WTC11 (cell line): ENCODE results near the gene BTBD9. TPM values are rescaled to one million over a fixed set of nuclear protein-coding genes. Genes with fewer than 3 reads are reported as not detected.

Experiments used
- ATAC-seq: fragments of 200-7000 bp; cut with Tn5 transposase; 2 replicates; pipeline ENCODE4 v1.10.0; 2021; ENCODE audit warnings: mild to moderate bottlenecking, moderate library complexity
- CTCF ChIA-PET: fragments of 300-600 bp; sonication (Branson Sonifier 250); formaldehyde crosslinking; loops from one replicate; lab custom pipeline; 2021; ENCODE audit warnings: antibody characterized with exemption; lab: Charles Lee
- POLR2A ChIA-PET: fragments of 350-600 bp; sonication (Branson Sonifier 250); formaldehyde crosslinking; loops from one replicate; lab custom pipeline; 2021; ENCODE audit warnings: antibody characterized with exemption; lab: Charles Lee
- DNase-seq: peaks from one replicate; pipeline ENCODE4 v3.0.0; 2021; ENCODE audit warnings: low spot score
- H3K27ac Mint-ChIP-seq: 2 replicates; pipeline ENCODE4 v1.8.0; 2021; ENCODE audit warnings: mixed read lengths
- H3K27me3 Mint-ChIP-seq: 2 replicates; pipeline ENCODE4 v1.8.0; 2021; ENCODE audit warnings: low read depth, mild to moderate bottlenecking, moderate library complexity, mixed read lengths
- H3K36me3 Mint-ChIP-seq: 2 replicates; pipeline ENCODE4 v1.8.0; 2021; ENCODE audit warnings: mixed read lengths
- H3K4me1 Mint-ChIP-seq: 2 replicates; pipeline ENCODE4 v1.8.0; 2022; ENCODE audit warnings: mixed read lengths
- H3K4me3 Mint-ChIP-seq: 2 replicates; pipeline ENCODE4 v1.8.0; 2021; ENCODE audit warnings: mild to moderate bottlenecking, moderate library complexity, mixed read lengths
- H3K9me3 Mint-ChIP-seq: 2 replicates; pipeline ENCODE4 v1.8.0; 2021; ENCODE audit warnings: mixed read lengths
- ATF1 ChIP-seq: sonication (generic); formaldehyde crosslinking; IDR thresholded peaks from 2 replicates; pipeline ENCODE4 v1.8.1; 2023; ENCODE audit warnings: mild to moderate bottlenecking, moderate library complexity, missing genetic modification reagents
- CREB1 ChIP-seq: sonication (generic); formaldehyde crosslinking; IDR thresholded peaks from 2 replicates; pipeline ENCODE4 v1.8.0; 2023; ENCODE audit warnings: mild to moderate bottlenecking, missing genetic modification reagents
- GRHL2 ChIP-seq: fragments of 250-450 bp; sonication (Bioruptor Pico); IDR thresholded peaks from 2 replicates; pipeline ENCODE4 v1.8.0; 2022; ENCODE audit warnings: mild to moderate bottlenecking, moderate library complexity; ENCODE audit not compliant: insufficient replicate concordance, severe bottlenecking
- GTF2I ChIP-seq: fragments of 250-450 bp; sonication (Bioruptor Pico); conservative IDR thresholded peaks from 2 replicates; pipeline ENCODE4 v1.4.0; 2021; ENCODE audit warnings: mild to moderate bottlenecking
- IRF2 ChIP-seq: sonication (generic); formaldehyde crosslinking; IDR thresholded peaks from 2 replicates; pipeline ENCODE4 v1.8.0; 2022; ENCODE audit warnings: low read depth, missing genetic modification reagents, borderline replicate concordance
- JUN ChIP-seq: sonication (generic); formaldehyde crosslinking; IDR thresholded peaks from 2 replicates; pipeline ENCODE4 v1.8.0; 2023; ENCODE audit warnings: mild to moderate bottlenecking, missing genetic modification reagents
- MXD4 ChIP-seq: fragments of 250-450 bp; sonication (Bioruptor Pico); IDR thresholded peaks from 2 replicates; pipeline ENCODE4 v1.8.0; 2021; ENCODE audit warnings: mild to moderate bottlenecking, moderate library complexity, borderline replicate concordance
- MYBL2 ChIP-seq: sonication (generic); formaldehyde crosslinking; IDR thresholded peaks from 2 replicates; pipeline ENCODE4 v1.8.1; 2023; ENCODE audit warnings: mild to moderate bottlenecking, moderate library complexity, missing genetic modification reagents
- NFYB ChIP-seq: sonication (generic); formaldehyde crosslinking; conservative IDR thresholded peaks from 2 replicates; pipeline ENCODE4 v1.8.0; 2022; ENCODE audit warnings: low read depth, missing genetic modification reagents
- NR1H2 ChIP-seq: sonication (generic); formaldehyde crosslinking; IDR thresholded peaks from 2 replicates; pipeline ENCODE4 v1.9.0; 2021; ENCODE audit warnings: mild to moderate bottlenecking, moderate library complexity, missing genetic modification reagents
- OVOL2 ChIP-seq: fragments of 250-450 bp; sonication (Bioruptor Pico); IDR thresholded peaks from 2 replicates; pipeline ENCODE4 v1.9.0; 2021; ENCODE audit warnings: mild to moderate bottlenecking, borderline replicate concordance
- ZBTB21 ChIP-seq: sonication (generic); formaldehyde crosslinking; IDR thresholded peaks from 2 replicates; pipeline ENCODE4 v1.8.1; 2023; ENCODE audit warnings: mild to moderate bottlenecking, missing genetic modification reagents, borderline replicate concordance
- ZNF219 ChIP-seq: sonication (generic); formaldehyde crosslinking; IDR thresholded peaks from 2 replicates; pipeline ENCODE4 v1.8.0; 2023; ENCODE audit warnings: missing genetic modification reagents, mild to moderate bottlenecking, borderline replicate concordance
- ZNF263 ChIP-seq: sonication (generic); formaldehyde crosslinking; IDR thresholded peaks from 2 replicates; pipeline ENCODE4 v1.8.1; 2022; ENCODE audit warnings: low read depth, mild to moderate bottlenecking, moderate library complexity, missing genetic modification reagents
- ZNF317 ChIP-seq: sonication (generic); formaldehyde crosslinking; IDR thresholded peaks from 2 replicates; pipeline ENCODE4 v1.8.1; 2023; ENCODE audit warnings: low read depth, mild to moderate bottlenecking, moderate library complexity, missing genetic modification reagents, borderline replicate concordance
- ZNF671 ChIP-seq: fragments of 250-450 bp; sonication (Bioruptor Pico); IDR thresholded peaks from 2 replicates; pipeline ENCODE4 v1.8.0; 2021; ENCODE audit warnings: mild to moderate bottlenecking
- total RNA-seq: library from RNA; stranded (reverse); gene quantifications from 3 replicates; pipeline ENCODE4 v1.2.3, GENCODE V29; 2021
- TF ChIP-seq, protein P1 (sequence below): fragments of 250-450 bp; sonication (Bioruptor Pico); IDR thresholded peaks from 2 replicates; pipeline ENCODE4 v1.9.0; 2021; ENCODE audit warnings: mild to moderate bottlenecking
- TF ChIP-seq, protein P2 (sequence below): fragments of 200-600 bp; IDR thresholded peaks from 2 replicates; pipeline ENCODE4 v1.8.0; 2022; ENCODE audit warnings: antibody characterized with exemption
- TF ChIP-seq, protein P3 (sequence below): sonication (generic); formaldehyde crosslinking; IDR thresholded peaks from 2 replicates; pipeline ENCODE4 v1.8.0; 2022; ENCODE audit warnings: mild to moderate bottlenecking, missing genetic modification reagents
- TF ChIP-seq, protein P4 (sequence below): sonication (generic); formaldehyde crosslinking; IDR thresholded peaks from 2 replicates; pipeline ENCODE4 v1.8.0; 2022; ENCODE audit warnings: missing genetic modification reagents
- TF ChIP-seq, protein P5 (sequence below): fragments of 250-450 bp; sonication (Bioruptor Pico); conservative IDR thresholded peaks from 2 replicates; pipeline ENCODE4 v1.9.0; 2021; ENCODE audit warnings: mild to moderate bottlenecking
- TF ChIP-seq, protein P6 (sequence below): sonication (generic); formaldehyde crosslinking; IDR thresholded peaks from 2 replicates; pipeline ENCODE4 v1.8.1; 2023; ENCODE audit warnings: mild to moderate bottlenecking, missing genetic modification reagents
- TF ChIP-seq, protein P7 (sequence below): fragments of 250-450 bp; sonication (Bioruptor Pico); IDR thresholded peaks from 2 replicates; pipeline ENCODE4 v1.9.0; 2021; ENCODE audit warnings: mild to moderate bottlenecking

The BTBD9 gene
- total RNA-seq, 1 experiment from 2014 or later, result 4.2 TPM

DNA sequence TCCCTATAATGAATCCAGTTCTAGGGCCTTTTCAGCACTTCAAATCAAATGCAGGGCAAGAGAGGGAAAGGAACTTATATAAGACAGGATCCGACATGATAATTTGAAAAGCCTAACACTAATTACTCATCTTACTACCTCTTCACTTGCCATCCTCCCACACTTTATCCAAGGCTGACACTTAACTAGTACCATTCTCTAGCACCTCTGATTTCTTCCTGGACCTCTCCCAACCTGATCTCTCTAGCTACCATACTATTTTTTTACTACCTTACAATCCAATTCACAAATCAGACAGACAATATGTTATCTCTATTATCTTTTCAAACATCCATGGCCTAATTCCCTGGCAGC, 50.4 kb downstream of the BTBD9 start:
- H3K27ac Mint-ChIP-seq, result no peak overlapping the region
- no peak overlapping the region for H3K4me3 Mint-ChIP-seq
- CTCF ChIA-PET, result no interaction called here
- DNase-seq (no peak), ATAC-seq (no peak)
- no peaks in the 10 kb centered on the region for H3K36me3 Mint-ChIP-seq
- H3K27me3 Mint-ChIP-seq, result no peaks in the 10 kb centered on the region
- H3K9me3 Mint-ChIP-seq, result no peaks in the 10 kb centered on the region
- POLR2A ChIA-PET, result no interaction called here
- no peak for TF ChIP-seq ZNF219
- no peak for TF ChIP-seq JUN (CRISPR knock-in tag)
- TF ChIP-seq NR1H2 (CRISPR knock-in tag), result no peak
- no peak for TF ChIP-seq ATF1
- TF ChIP-seq ZNF263, result no peak
- TF ChIP-seq, protein P1, sequence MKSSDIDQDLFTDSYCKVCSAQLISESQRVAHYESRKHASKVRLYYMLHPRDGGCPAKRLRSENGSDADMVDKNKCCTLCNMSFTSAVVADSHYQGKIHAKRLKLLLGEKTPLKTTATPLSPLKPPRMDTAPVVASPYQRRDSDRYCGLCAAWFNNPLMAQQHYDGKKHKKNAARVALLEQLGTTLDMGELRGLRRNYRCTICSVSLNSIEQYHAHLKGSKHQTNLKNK (CRISPR knock-in tag), result no peak
- TF ChIP-seq MXD4 (CRISPR knock-in tag), result no peak
- no peak for TF ChIP-seq IRF2
- no peak for TF ChIP-seq NFYB (CRISPR knock-in tag)
- TF ChIP-seq CREB1 (CRISPR knock-in tag), result no peak
- no peak for TF ChIP-seq GTF2I
- TF ChIP-seq, protein P2, sequence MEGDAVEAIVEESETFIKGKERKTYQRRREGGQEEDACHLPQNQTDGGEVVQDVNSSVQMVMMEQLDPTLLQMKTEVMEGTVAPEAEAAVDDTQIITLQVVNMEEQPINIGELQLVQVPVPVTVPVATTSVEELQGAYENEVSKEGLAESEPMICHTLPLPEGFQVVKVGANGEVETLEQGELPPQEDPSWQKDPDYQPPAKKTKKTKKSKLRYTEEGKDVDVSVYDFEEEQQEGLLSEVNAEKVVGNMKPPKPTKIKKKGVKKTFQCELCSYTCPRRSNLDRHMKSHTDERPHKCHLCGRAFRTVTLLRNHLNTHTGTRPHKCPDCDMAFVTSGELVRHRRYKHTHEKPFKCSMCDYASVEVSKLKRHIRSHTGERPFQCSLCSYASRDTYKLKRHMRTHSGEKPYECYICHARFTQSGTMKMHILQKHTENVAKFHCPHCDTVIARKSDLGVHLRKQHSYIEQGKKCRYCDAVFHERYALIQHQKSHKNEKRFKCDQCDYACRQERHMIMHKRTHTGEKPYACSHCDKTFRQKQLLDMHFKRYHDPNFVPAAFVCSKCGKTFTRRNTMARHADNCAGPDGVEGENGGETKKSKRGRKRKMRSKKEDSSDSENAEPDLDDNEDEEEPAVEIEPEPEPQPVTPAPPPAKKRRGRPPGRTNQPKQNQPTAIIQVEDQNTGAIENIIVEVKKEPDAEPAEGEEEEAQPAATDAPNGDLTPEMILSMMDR, result no peak
- no peak for TF ChIP-seq ZNF317 (CRISPR knock-in tag)
- no peak for TF ChIP-seq ZNF671 (CRISPR knock-in tag)
- TF ChIP-seq, protein P3, sequence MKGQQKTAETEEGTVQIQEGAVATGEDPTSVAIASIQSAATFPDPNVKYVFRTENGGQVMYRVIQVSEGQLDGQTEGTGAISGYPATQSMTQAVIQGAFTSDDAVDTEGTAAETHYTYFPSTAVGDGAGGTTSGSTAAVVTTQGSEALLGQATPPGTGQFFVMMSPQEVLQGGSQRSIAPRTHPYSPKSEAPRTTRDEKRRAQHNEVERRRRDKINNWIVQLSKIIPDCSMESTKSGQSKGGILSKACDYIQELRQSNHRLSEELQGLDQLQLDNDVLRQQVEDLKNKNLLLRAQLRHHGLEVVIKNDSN, result no peak
- no peak for TF ChIP-seq ZBTB21 (CRISPR knock-in tag)
- TF ChIP-seq, protein P4, sequence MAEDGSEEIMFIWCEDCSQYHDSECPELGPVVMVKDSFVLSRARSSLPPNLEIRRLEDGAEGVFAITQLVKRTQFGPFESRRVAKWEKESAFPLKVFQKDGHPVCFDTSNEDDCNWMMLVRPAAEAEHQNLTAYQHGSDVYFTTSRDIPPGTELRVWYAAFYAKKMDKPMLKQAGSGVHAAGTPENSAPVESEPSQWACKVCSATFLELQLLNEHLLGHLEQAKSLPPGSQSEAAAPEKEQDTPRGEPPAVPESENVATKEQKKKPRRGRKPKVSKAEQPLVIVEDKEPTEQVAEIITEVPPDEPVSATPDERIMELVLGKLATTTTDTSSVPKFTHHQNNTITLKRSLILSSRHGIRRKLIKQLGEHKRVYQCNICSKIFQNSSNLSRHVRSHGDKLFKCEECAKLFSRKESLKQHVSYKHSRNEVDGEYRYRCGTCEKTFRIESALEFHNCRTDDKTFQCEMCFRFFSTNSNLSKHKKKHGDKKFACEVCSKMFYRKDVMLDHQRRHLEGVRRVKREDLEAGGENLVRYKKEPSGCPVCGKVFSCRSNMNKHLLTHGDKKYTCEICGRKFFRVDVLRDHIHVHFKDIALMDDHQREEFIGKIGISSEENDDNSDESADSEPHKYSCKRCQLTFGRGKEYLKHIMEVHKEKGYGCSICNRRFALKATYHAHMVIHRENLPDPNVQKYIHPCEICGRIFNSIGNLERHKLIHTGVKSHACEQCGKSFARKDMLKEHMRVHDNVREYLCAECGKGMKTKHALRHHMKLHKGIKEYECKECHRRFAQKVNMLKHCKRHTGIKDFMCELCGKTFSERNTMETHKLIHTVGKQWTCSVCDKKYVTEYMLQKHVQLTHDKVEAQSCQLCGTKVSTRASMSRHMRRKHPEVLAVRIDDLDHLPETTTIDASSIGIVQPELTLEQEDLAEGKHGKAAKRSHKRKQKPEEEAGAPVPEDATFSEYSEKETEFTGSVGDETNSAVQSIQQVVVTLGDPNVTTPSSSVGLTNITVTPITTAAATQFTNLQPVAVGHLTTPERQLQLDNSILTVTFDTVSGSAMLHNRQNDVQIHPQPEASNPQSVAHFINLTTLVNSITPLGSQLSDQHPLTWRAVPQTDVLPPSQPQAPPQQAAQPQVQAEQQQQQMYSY (CRISPR knock-in tag), result no peak
- TF ChIP-seq, protein P5, sequence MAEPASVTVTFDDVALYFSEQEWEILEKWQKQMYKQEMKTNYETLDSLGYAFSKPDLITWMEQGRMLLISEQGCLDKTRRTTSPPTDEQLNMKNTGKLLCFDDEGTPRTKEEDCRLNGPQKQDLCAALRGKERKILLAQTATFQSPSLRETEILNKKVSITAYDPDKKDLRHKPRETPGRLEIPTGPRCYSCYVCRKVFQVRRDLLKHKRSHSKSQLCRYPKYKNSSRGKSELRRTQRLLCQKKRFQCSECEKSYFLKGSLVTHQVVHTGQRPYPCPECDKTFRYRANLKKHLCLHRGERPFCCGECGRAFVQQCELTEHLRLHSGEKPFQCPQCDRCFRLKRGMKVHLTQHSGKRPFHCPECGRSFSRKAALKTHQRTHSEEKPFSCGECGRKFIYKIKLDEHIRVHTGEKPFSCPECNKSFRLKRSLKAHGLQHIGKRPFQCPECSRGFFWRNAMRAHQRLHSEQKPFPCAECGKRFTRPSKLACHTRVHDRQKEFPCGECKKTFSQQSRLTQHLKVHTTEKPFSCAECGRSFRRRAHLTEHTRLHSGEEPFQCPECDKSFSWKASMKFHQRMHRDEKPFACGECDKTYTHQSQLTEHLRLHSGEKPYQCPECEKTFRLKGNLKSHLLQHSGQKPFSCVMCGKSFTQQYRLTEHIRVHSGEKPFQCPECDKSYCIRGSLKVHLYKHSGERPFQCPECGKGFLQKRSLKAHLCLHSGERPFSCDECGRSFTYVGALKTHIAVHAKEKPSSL (CRISPR knock-in tag), result no peak
- H3K4me1 Mint-ChIP-seq, result no peaks in the 10 kb centered on the region

DNA sequence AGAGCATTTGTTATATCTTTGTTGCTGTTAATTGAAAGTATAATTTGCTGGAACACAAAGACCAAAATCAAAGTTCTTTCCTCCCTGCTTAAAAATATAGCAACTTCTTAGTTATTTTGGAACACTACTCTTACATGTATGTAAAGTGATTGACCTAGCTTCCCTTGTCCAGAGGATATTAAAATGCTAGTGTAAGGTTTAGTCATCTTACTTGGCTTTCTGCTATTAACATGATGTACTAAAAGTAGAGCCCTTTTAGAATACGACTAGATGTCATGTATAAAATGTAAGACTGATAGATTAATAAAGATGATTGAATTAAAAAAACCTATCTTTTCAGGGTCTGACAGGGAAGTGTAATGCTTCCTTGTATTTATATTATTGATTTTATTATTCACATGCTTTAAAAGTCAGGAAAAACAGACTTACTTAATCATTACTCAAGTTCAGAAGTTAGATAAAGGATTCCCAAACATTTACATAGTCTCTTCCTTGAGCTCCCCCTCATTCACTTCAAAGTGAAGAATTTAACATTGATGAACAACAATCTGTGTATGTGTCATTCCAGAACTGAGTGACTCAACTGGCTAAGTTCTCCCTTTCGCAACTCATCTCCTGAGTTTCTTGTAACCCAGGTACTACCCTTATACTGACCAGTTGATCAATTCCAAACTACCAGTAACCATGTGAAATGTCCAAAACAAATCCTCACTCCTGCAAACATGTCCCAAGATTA, 50.9 kb downstream of the BTBD9 start:
- CTCF ChIA-PET, result no interaction called here
- no peaks in the 10 kb centered on the region for H3K9me3 Mint-ChIP-seq
- no peak overlapping the region for H3K4me3 Mint-ChIP-seq
- no peaks in the 10 kb centered on the region for H3K4me1 Mint-ChIP-seq
- H3K27me3 Mint-ChIP-seq, result no peaks in the 10 kb centered on the region
- H3K27ac Mint-ChIP-seq, result no peak overlapping the region
- ATAC-seq, result no peak
- no peak for DNase-seq
- POLR2A ChIA-PET, result no interaction called here
- no peaks in the 10 kb centered on the region for H3K36me3 Mint-ChIP-seq
- no peak for TF ChIP-seq OVOL2 (CRISPR knock-in tag)
- TF ChIP-seq, protein P6, sequence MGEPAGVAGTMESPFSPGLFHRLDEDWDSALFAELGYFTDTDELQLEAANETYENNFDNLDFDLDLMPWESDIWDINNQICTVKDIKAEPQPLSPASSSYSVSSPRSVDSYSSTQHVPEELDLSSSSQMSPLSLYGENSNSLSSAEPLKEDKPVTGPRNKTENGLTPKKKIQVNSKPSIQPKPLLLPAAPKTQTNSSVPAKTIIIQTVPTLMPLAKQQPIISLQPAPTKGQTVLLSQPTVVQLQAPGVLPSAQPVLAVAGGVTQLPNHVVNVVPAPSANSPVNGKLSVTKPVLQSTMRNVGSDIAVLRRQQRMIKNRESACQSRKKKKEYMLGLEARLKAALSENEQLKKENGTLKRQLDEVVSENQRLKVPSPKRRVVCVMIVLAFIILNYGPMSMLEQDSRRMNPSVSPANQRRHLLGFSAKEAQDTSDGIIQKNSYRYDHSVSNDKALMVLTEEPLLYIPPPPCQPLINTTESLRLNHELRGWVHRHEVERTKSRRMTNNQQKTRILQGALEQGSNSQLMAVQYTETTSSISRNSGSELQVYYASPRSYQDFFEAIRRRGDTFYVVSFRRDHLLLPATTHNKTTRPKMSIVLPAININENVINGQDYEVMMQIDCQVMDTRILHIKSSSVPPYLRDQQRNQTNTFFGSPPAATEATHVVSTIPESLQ (CRISPR knock-in tag), result no peak
- TF ChIP-seq, protein P7, sequence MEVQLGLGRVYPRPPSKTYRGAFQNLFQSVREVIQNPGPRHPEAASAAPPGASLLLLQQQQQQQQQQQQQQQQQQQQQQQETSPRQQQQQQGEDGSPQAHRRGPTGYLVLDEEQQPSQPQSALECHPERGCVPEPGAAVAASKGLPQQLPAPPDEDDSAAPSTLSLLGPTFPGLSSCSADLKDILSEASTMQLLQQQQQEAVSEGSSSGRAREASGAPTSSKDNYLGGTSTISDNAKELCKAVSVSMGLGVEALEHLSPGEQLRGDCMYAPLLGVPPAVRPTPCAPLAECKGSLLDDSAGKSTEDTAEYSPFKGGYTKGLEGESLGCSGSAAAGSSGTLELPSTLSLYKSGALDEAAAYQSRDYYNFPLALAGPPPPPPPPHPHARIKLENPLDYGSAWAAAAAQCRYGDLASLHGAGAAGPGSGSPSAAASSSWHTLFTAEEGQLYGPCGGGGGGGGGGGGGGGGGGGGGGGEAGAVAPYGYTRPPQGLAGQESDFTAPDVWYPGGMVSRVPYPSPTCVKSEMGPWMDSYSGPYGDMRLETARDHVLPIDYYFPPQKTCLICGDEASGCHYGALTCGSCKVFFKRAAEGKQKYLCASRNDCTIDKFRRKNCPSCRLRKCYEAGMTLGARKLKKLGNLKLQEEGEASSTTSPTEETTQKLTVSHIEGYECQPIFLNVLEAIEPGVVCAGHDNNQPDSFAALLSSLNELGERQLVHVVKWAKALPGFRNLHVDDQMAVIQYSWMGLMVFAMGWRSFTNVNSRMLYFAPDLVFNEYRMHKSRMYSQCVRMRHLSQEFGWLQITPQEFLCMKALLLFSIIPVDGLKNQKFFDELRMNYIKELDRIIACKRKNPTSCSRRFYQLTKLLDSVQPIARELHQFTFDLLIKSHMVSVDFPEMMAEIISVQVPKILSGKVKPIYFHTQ (CRISPR knock-in tag), result no peak
- no peak for TF ChIP-seq MYBL2 (CRISPR knock-in tag)
- no peak for TF ChIP-seq GRHL2 (CRISPR knock-in tag)
